22Rv1 (cell line): ENCODE results near the gene CAPZB.

ENCODE experiments used
- CTCF ChIP-seq: fragments of 450-650 bp; IDR thresholded peaks from 2 replicates; pipeline ENCODE4 v1.5.1; 2017; ENCODE audit warnings: mild to moderate bottlenecking
- ZFX ChIP-seq: fragments of 450-650 bp; IDR thresholded peaks from 2 replicates; pipeline ENCODE4 v1.6.1; 2017; ENCODE audit warnings: antibody characterized with exemption, borderline replicate concordance

GRCh38 chr1:19374083-19374801 is 111.1 kb downstream of the CAPZB start:
- no peak for TF ChIP-seq CTCF
- TF ChIP-seq ZFX = no peak
